Peyer's patch (tissue), 4 donors: Measurements from ENCODE around the gene TNFRSF8. TPM values are rescaled to one million over a fixed set of nuclear protein-coding genes. Genes with fewer than 3 reads are reported as not detected.

Experiments
- DNase-seq, 3 donors: peaks; one replicate each; pipeline ENCODE4 v3.0.0-alpha.2; 2017 to 2019
- H3K27ac ChIP-seq, 4 donors: fragments of 200-600 bp; sonication (generic); one replicate each; pipeline ENCODE4 v1.5.1; 2016 to 2019
- H3K27me3 ChIP-seq, 2 donors: fragments of 200-600 bp; sonication (generic); one replicate each; pipeline ENCODE4 v1.5.1; 2019
- H3K36me3 ChIP-seq, 3 donors: fragments of 200-600 bp; sonication (generic); one replicate each; pipeline ENCODE4 v1.5.1; 2016 to 2019
- H3K4me1 ChIP-seq, 4 donors: fragments of 200-600 bp; sonication (generic); one replicate each; pipeline ENCODE4 v1.5.1; 2016 to 2019
- H3K4me3 ChIP-seq, 4 donors: fragments of 200-600 bp; sonication (generic); 1 replicate in 3 of 4; 2 replicates in 1 of 4; pipeline ENCODE4 v1.5.1; 2016 to 2019; ENCODE audit warnings: mild to moderate bottlenecking in 1 of 4
- H3K9me3 ChIP-seq, 4 donors: fragments of 200-600 bp; sonication (generic); one replicate each; pipeline ENCODE4 v1.5.1; 2016 to 2019; ENCODE audit warnings: mild to moderate bottlenecking in 1 of 4
- POLR2A ChIP-seq, 2 donors: fragments of 450-650 bp; IDR thresholded peaks; one replicate each; pipeline ENCODE4 v1.5.1; 2017; ENCODE audit warnings: antibody characterized with exemption in 2 of 2, mild to moderate bottlenecking in 2 of 2, moderate library complexity in 2 of 2
- total RNA-seq, 4 donors: library from RNA; depleted of rRNA; stranded (reverse); fragments of >200 nt; gene quantifications; one replicate each; pipeline ENCODE4 v1.1.0, GENCODE V29; 2016
- TF ChIP-seq, protein P1 (sequence below), 6 experiments: fragments of 450-650 bp in 4 of 6; fragments of 200-600 bp in 2 of 6; sonication (generic) in 1 of 6; IDR thresholded peaks; one replicate each; pipeline ENCODE4 v1.5.1; 2017 to 2019; ENCODE audit warnings: antibody characterized with exemption in 6 of 6, mild to moderate bottlenecking in 3 of 6, moderate library complexity in 1 of 6

The TNFRSF8 gene
- total RNA-seq, 4 donors from 2014 or later: not detected

DNA sequence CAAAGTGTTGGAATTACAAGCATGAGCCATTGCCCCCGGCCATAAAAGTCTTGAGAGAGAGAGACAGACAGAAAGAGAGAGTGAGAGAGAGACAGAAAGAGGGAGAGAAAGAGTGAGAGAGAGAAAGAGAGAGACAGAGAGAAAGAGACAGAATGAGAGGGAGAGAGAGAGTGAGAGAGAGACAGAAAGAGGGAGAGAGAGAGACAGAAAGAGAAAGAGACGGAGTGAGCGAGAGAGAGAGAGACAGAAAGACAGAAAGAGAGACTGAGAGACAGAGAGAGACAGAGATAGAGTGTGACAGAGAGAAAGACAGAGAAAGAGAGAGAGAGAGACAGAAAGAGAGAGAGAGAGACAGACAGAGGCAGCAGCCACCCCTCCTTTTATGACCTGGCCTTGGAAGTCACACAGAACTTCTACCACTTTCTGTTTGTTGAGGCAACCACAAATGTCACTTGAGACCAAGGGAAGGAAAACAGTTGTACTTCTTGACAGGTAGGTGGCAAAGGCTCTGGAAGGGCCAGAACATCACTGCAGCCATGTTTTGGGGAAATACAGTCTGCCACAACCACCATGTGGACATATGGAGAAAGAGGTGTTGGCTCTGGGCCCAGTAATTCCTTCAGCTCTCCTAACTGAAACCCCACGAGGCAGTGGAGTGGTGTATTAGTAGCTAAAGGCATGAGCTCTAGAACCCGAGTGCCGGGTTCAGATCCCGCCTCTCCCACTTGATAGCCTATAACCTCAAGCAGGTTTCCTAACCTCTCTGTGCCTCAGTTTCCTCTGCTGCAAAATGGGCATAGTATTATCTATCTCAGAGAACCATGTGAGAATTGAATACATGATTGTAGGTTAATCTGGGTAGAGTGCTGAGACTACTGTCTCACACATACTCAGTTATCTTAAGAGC, 50.6 kb downstream of the TNFRSF8 start:
- Histone ChIP-seq H3K9me3 (no peaks in the 10 kb centered on the region), H3K4me1 (no peaks in the 10 kb centered on the region)

DNA sequence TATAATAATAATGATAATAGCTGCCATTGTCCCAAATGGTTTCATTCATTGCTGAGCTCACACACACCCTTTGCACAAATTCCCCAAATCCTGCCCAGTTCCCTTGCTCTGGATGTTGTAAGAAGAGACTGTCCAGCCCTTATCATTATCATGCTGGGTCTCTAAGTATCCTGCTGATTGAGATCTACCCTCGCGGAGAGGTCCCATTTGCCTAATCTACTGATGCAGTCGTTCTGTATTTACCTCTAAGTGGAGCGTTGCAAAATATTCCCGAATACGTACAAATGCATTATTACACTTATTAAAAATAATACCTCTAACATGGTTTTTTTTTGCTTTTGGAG, 51.2 kb downstream of the TNFRSF8 start:
- DNase-seq: no peak
- Histone ChIP-seq H3K27ac (no peak overlapping the region), H3K4me1 (no peaks in the 10 kb centered on the region), H3K36me3 (no peaks in the 10 kb centered on the region), H3K27me3 (no peaks in the 10 kb centered on the region), H3K4me3 (no peak overlapping the region), H3K9me3 (no peaks in the 10 kb centered on the region)
- TF ChIP-seq POLR2A (IDR thresholded peaks at IDR 0.05): no peak
- TF ChIP-seq, protein P1, sequence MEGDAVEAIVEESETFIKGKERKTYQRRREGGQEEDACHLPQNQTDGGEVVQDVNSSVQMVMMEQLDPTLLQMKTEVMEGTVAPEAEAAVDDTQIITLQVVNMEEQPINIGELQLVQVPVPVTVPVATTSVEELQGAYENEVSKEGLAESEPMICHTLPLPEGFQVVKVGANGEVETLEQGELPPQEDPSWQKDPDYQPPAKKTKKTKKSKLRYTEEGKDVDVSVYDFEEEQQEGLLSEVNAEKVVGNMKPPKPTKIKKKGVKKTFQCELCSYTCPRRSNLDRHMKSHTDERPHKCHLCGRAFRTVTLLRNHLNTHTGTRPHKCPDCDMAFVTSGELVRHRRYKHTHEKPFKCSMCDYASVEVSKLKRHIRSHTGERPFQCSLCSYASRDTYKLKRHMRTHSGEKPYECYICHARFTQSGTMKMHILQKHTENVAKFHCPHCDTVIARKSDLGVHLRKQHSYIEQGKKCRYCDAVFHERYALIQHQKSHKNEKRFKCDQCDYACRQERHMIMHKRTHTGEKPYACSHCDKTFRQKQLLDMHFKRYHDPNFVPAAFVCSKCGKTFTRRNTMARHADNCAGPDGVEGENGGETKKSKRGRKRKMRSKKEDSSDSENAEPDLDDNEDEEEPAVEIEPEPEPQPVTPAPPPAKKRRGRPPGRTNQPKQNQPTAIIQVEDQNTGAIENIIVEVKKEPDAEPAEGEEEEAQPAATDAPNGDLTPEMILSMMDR (IDR thresholded peaks at IDR 0.05): no peak

More for the DNA sequence above, 50.6 kb downstream of the TNFRSF8 start:
- Histone ChIP-seq H3K4me3 (no peak overlapping the region), H3K27ac (peak overlapping the region in 1 of 4 donors; percentile 32), H3K36me3 (no peaks in the 10 kb centered on the region), H3K27me3 (no peaks in the 10 kb centered on the region)
- TF ChIP-seq POLR2A (IDR thresholded peaks at IDR 0.05): no peak
- TF ChIP-seq, protein P1 (IDR thresholded peaks at IDR 0.05): no peak
- no peak for DNase-seq

DNA sequence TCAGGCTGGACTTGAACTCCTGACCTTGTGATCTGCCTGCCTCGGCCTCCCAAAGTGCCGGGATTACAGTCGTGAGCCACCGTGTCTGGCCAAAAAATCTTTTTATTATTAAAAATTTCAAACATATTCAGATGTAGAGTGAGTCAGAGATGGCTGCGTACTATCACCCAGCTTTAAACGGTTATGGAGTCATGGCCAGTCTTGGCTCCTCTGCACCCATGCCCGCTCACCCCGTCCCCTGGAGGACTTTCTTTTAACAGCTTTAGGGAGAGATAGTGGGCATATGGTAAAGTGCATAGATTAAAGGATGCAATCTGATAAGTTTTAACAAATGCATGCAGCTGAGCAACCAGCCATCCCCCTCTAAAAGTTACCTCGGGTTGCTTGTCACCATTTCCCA, 51.8 kb downstream of the TNFRSF8 start:
- Histone ChIP-seq H3K9me3 (no peaks in the 10 kb centered on the region), H3K4me1 (no peaks in the 10 kb centered on the region), H3K27me3 (no peaks in the 10 kb centered on the region), H3K27ac (no peak overlapping the region), H3K4me3 (no peak overlapping the region), H3K36me3 (no peaks in the 10 kb centered on the region)
- peak in 1 of 3 donors; percentile 5 for DNase-seq
- TF ChIP-seq POLR2A (IDR thresholded peaks at IDR 0.05): no peak
- TF ChIP-seq, protein P1 (IDR thresholded peaks at IDR 0.05): no peak

DNA sequence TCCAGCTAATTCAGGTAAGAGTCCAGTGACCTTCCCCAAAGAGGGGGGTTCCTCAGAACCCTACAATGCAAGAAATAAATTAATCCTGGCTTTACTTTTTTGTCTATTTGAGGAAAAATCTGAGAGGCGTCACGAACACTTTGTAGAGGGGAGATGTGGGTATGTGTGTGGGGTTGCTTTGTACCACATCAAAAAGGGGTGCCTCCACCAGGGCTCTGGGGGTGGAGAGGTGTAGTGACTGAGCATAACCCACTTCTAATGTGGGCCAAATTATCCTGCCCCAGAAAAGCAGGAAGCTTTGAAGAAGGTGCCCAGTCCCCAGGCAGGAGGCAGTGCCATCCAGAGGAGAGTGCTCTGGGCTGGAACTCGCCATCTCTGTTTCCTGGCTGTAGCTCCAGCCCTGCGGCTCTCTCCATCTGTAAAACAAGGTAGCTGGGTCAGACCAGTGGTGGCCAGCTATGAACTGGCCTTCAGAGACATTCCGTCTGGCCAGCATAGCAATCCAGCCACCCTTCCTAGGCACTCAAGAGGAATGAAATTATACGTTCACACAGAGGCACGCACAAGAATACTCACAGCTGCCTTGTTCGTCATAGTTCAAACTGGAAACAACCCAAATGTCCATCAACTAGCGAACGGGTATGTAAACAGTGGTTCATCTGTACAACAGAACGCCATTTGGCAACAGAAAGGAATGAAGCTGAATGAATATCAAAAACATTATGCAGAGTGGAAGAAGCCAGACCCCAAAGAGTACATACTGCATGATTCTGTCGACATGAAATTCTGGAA, 58.3 kb downstream of the TNFRSF8 start:
- no peaks in the 10 kb centered on the region for H3K27me3 ChIP-seq
- H3K36me3 ChIP-seq: no peaks in the 10 kb centered on the region
- peaks cover 0 to 15% (median 10%) of the 10 kb centered on the region in 4 donors for H3K4me1 ChIP-seq
- H3K27ac ChIP-seq: peak overlapping the region in 1 of 4 donors; percentile 37
- DNase-seq: peak in 1 of 3 donors; percentile 10
- H3K9me3 ChIP-seq: no peaks in the 10 kb centered on the region
- no peak overlapping the region for H3K4me3 ChIP-seq
- TF ChIP-seq, protein P1 (IDR thresholded peaks at IDR 0.05): no peak
- TF ChIP-seq POLR2A (IDR thresholded peaks at IDR 0.05): no peak

DNA sequence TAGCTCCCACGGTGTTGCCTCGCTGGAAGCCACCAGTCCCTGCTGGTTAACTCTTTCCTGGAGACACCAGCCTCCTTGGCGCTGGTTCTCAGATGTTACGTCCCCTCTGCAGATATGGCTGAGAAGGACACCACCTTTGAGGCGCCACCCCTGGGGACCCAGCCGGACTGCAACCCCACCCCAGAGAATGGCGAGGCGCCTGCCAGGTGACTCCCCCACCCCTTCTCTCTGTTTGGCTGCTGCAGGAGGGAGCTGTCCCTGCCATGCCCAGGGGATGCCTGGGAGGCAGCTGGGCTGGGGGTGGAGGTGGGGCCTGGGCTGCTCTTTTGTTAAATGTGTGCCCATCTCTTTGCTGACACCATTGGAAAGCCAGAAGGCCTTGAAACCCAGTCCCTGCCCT, 60.1 kb downstream of the TNFRSF8 start:
- no peak overlapping the region for H3K27ac ChIP-seq
- no peaks in the 10 kb centered on the region for H3K36me3 ChIP-seq
- H3K4me3 ChIP-seq: no peak overlapping the region
- no peak for TF ChIP-seq POLR2A (IDR thresholded peaks at IDR 0.05)
- TF ChIP-seq, protein P1 (IDR thresholded peaks at IDR 0.05): no peak
- no peaks in the 10 kb centered on the region for H3K9me3 ChIP-seq
- DNase-seq: no peak
- H3K27me3 ChIP-seq: no peaks in the 10 kb centered on the region
- H3K4me1 ChIP-seq: peaks cover 0 to 15% (median 10%) of the 10 kb centered on the region in 4 donors
